ENCODE measurements around the gene GTF2H3.

The GTF2H3 gene

DNA sequence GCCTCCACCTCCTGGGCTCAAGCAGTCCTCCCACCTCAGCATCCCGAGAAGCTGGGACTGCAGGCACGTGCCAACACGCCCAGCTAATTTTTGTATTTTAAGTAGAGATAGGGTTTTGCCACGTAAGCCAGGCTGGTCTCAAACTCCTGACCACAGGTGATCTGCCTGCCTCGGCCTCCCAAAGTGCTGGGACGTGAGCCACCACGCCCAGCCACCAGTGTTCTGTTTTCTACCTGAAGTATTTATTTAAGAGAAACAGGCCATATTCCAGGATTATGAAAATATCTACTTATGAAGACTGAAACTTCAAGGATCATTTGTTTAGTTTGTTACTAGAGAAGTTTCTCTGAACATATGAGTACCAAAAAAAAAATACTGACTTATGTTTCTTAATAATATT, 10.3 kb downstream of the GTF2H3 start:
- FAIRE-seq (no peak), DNase-seq (ENCODE audit: insufficient read length, low spot score) (no peak)

- FAIRE-seq (no peak), DNase-seq (ENCODE audit: insufficient read length, low spot score) (no peak)
These were observed 11.8 kb downstream of the GTF2H3 start for GRCh38 chr12:123645380-123645779.

GRCh38 chr12:123645878-123646277, 12.2 kb downstream of the GTF2H3 start:
- no peak for DNase-seq (ENCODE audit: insufficient read length, low spot score)
- FAIRE-seq, result no peak

- DNase-seq (ENCODE audit: insufficient read length, low spot score) (no peak), FAIRE-seq (no peak)
These were observed 14.8 kb downstream of the GTF2H3 start for GRCh38 chr12:123648401-123648800.

- FAIRE-seq (no peak), DNase-seq (ENCODE audit: insufficient read length, low spot score) (no peak)
These were observed 20.6 kb downstream of the GTF2H3 start for GRCh38 chr12:123654129-123654701.

GRCh38 chr12:123655420-123655819, 21.8 kb downstream of the GTF2H3 start:
- no peak for FAIRE-seq
- no peak for DNase-seq (ENCODE audit: insufficient read length, low spot score)

- DNase-seq (ENCODE audit: insufficient read length, low spot score) (no peak), FAIRE-seq (no peak)
These were observed 22.8 kb downstream of the GTF2H3 start for GRCh38 chr12:123656392-123656791.

GRCh38 chr12:123657211-123657610, 23.6 kb downstream of the GTF2H3 start:
- DNase-seq (ENCODE audit: insufficient read length, low spot score), result no peak
- FAIRE-seq, result no peak

- DNase-seq (ENCODE audit: insufficient read length, low spot score) (peak; percentile 89), FAIRE-seq (peak; percentile 20)
These were observed 26.5 kb downstream of the GTF2H3 start for GRCh38 chr12:123659996-123660727.

DNA sequence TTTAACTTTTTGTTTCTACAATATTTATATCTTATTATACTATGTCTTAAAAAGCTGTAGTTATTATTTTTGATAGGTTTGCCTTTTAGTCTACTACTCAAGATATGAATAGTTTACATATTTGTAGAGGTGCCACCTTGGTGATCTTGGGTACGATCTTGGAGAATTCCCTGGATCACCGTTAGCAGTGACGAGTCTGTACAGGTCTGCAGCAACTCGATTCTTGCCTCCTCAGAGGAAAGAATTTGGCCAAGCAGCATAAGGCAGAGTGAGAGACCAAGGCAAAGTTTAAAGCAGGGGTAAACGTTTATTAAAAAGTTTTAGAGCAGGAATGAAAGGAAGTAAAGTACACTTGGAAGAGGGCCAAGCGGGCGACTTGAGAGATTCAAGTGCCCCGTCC, 34.1 kb downstream of the GTF2H3 start:
- FAIRE-seq (no peak), DNase-seq (ENCODE audit: insufficient read length, low spot score) (no peak)

- DNase-seq (ENCODE audit: insufficient read length, low spot score) (peak; percentile 99), FAIRE-seq (peak; percentile 73)
These were observed 37.5 kb downstream of the GTF2H3 start, which contains the start of gene TCTN2 for GRCh38 chr12:123670882-123671728. TSS of gene TCTN2 (plus strand) at chr12:123671113. CDS start at chr12:123671241, 128 bp downstream.

- FAIRE-seq (no peak), DNase-seq (ENCODE audit: insufficient read length, low spot score) (no peak)
These were observed 38.2 kb downstream of the GTF2H3 start for GRCh38 chr12:123671876-123672275.

DNA sequence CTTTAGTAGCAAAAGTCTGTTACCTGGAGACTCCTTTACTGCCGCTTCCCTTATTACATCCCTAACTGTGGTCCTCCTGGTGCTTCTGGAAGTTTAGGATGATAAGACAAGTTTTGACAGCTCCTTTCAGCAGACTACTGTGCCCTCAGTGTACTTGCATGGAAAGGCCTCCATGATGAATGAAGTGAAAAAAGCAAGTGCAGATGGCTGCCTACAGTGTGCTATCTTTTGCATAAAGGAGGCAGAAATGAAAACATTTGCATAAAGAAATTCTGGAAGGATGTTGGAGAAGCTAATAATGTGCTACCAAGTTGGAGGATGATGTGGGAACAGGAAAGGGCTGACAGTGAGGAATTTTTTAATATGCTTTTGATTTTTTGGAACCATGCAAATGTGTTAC, 41.8 kb downstream of the GTF2H3 start:
- FAIRE-seq (no peak), DNase-seq (ENCODE audit: insufficient read length, low spot score) (no peak)

GRCh38 chr12:123676616-123677320, 43.1 kb downstream of the GTF2H3 start:
- FAIRE-seq, result no peak
- no peak for DNase-seq (ENCODE audit: insufficient read length, low spot score)

GRCh38 chr12:123678981-123679380, 45.4 kb downstream of the GTF2H3 start:
- FAIRE-seq, result no peak
- no peak for DNase-seq (ENCODE audit: insufficient read length, low spot score)

DNA sequence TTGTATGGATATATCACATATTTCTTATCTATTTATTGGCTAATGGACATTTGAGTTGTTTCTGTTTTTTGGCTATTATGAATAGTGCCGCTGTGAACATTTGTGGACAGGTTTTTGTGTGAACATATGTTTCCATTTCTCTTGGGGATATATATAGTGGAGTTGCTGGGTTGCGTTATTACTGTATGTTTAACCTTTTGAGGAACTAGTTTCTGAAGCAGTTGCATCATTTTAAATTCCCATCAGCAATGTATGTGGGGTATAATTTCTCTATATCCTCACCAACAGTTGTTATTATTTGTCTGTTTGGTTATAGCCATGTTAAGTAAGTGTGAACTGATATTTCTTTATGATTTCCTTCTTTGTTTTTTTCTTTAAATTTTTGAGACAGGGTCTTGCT, 48.0 kb downstream of the GTF2H3 start:
- no peak for DNase-seq (ENCODE audit: insufficient read length, low spot score)
- no peak for FAIRE-seq

GRCh38 chr12:123683964-123684363, 50.3 kb downstream of the GTF2H3 start:
- FAIRE-seq (no peak), DNase-seq (ENCODE audit: insufficient read length, low spot score) (no peak)

DNA sequence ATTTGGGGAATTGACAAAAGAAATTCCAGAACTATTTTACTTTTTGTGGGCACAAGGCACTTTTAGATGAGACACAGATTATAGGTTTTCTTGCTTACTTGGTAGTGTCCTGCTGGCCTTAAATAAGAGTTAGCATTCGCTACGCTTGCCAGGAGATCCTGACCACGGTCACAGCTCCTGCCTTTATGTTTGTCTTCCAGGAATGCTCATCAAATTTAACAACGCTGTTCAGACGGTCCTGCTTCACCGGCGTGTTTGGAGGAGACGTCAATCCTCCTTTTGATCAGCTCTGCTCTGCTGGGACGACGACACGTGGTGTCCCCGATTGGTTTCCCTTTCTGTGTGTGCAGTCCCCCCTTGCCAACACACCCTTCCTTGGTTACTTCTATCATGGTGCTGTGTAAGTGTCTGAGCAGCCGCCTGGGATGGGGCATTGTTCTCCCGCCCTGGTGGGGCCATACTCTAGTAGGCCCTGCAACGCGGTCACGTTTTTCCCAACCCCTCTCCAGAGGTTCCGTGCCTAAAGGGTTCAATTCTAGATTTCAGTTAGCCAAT, 53.1 kb downstream of the GTF2H3 start:
- DNase-seq (ENCODE audit: insufficient read length, low spot score) (no peak), FAIRE-seq (no peak)

DNA sequence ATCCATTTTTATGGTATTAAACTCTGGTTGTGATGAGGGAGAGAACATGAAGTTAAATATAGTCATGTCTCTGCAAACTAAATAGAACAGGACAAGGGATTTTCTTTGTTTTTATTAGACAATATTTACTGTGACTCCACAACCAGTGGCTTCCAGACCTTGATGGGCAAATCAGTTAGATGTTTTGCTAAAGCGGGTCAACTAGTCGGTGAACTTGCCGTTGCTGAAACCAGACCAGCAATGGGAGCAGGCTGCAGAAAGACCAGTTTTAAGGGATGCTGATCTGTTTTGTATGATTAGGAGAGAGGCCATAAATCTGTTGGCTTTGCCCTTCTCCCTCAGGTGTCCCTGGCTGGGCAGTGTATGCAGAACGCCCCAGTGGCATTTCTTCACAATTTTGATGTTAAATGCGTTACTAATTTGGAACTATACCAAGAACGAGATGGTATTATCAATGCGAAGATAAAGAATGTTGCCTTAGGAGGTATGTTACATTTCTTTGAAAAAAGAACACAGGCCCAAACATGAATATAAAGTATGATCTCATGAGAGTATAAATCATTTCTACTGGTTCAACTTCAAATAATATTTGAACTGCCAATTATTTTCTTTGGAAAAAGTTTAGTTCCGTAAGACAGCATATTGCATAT, 56.7 kb downstream of the GTF2H3 start:
- DNase-seq (ENCODE audit: insufficient read length, low spot score) (no peak), FAIRE-seq (no peak)

DNA sequence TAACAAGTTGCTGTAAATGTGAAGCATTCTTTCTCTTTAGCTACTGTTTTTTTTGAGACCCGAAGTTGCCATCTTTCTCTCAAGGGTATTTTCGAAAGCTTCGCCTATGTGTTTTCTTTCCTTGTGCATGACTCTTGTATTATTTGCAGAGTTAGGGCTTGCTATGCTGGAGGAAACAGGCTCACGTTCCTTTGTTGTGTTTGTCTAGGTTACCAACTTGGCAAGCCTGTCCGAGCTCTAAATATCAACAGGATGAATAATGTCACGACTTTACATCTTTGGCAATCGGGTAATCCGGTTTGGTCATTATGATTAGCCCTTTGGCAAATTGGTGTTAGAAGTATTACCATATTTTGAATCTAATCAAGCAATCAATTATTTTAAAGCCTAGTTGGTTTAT, 62.6 kb downstream of the GTF2H3 start:
- DNase-seq (ENCODE audit: insufficient read length, low spot score) (no peak), FAIRE-seq (no peak)
